NCI-H187 treated with DMSO at 0.1 percent for 48 hours (cell line): Measurements from ENCODE around the gene TPT1.

Source experiments
- DNase-seq: peaks from one replicate; lab custom pipeline; 2025; lab: John Stamatoyannopoulos, UW

The TPT1 gene

DNA sequence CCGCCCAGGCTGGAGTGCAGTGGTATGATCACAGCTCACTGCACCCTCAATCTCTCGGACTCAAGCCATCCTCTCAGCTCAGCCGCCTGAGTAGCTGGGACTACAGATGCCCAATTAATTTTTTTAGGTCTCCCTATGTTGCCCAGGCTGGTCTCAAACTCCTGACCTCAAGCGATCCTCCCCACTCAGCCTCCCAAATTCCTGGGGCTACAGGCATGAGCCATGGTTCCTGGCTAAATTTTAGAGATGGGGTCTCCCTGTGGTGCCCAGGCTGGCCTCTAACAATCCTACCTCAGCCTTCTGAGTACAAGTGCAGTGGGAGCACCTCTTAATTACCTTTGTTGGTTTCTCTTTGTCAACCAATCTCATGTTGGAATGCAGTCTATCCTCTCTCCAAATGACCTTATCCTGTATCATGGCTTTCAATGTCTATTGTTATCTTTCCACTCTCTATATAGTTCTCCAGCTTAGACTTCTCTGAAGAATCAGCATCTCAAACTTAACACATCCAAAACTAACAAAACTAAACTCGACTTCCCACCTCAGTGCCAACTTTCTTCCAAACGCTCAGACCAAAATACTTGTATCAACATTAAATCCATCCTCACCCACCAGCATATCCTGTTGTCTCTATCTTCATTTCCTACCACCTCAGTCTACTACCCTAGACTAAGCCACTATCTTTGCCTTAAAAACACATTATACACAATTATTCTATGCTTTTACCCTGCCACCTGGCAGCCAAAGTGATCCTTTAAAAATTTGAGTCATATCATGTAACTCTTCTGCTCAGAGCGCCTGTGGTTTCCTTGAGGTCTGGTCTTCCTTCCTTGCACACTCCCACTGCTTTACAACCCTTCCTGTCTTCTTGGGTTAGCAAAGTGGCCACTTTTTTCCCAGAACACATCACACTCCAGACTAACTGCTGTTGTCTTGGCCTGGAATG lies 6.7 kb downstream of the TPT1 start:
- no peak for DNase-seq

DNA sequence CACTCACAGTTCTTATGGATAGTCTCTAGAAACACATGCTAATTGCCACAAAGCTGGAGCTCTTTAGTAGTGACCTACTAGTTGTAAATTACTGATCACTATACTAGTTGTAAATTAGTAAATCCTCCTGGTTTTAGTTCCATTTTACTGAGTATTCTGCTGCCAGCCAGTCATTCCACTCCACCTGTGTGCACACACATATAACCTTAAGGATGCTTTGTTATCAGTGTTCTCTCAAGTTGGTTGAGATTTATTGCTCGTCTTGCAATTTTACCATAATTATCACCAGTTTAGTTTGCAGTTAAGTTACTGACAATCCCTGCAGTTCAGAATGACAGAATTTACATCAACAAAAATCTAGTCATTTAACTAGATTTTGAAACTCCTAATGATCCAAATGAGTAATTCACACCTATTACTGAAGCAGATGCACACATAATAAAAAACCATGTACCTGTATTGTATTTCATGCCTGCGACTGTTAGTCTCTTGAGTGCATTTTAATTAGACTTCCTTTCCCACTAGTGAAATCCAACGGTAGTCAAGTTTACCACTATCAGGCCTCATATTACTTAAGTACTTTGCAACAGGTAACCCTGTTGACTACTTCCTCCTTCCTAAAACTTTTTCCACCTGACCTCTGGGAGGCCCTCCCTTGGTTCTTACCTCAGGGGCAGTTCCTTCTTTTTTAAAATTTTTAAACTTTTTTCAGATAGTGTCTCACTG lies 7.6 kb downstream of the TPT1 start:
- no peak for DNase-seq

DNA sequence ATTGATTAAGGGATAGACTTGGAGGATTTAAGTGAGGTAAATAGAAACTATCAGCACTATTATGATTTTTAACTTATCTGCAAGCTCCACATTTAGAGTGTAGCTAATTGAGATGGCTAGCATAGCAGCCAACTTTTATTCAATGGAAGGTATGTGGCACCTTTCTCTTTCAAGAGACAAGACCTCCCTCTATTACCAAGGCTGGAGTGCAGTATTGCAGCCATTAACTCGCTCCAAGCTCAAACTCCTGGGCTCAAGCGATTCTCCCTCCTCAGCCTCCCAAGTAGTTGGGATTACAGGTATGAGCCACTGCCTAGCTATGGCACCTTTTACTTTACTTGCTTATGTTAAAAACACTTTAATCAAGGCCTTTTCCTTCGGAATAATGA lies 8.2 kb downstream of the TPT1 start:
- no peak for DNase-seq

DNA sequence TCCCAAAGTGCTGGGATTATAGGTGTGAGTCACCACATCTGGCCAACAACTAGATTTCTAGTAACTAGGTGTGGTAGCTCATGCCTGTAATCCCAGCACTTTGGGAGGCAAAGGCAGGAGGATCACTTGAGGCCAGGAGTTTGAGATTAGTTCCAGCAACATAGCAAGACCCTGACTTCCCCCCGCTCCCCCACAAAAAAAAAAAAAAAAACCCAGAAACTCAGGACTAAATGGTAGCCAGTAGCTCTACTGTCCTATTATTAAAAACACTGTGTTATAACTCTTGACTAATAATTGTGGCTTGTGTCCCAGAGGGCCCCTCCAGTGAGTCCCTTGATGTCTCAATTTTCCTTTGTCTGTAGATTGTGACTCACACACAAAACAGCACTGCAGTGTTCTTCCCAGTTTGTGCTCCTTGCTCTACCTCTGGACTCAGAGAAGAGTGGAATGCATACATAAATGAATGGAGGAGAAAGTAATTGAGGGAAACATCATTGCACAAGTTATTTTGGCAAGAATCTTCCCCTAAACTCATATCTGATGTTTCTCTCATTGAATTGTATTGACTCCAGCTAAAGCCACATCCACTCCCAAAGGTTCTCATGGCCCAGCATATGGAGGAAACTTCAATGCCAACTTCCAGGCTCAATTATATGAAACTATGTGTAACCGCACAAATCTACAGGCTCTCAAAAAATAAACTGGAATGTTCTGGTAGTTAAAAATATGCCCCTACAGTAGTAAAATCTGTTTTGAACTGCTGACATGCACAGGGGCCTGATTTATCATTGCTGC lies 8.8 kb downstream of the TPT1 start:
- DNase-seq: no peak

GRCh38 chr13:45331692-45332035 lies 9.3 kb downstream of the TPT1 start:
- no peak for DNase-seq

DNA sequence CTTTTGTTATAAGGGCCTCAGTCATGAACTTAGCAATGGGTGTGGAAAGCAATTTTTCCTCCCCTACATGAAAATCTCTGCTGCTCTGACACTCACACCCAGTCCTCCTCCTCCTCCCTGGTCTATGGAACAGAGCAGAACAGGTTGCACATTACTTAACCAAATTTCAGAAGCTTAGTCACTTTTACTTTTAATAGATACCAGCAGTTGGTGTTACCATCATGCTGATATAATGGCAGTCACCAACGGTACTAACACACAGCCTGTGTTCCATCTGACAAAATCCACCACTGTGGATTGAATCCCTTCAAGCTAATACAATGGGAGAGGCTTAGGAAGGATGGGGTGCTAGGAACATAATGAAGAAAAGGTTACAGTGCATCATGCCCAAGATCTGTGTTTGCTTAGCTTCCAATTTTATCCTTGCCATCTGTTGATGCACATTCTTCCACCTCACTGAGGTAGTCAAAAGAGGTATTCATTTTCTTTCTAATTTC lies 9.8 kb downstream of the TPT1 start:
- DNase-seq: no peak

GRCh38 chr13:45328661-45329111 lies 12.3 kb downstream of the TPT1 start:
- no peak for DNase-seq

DNA sequence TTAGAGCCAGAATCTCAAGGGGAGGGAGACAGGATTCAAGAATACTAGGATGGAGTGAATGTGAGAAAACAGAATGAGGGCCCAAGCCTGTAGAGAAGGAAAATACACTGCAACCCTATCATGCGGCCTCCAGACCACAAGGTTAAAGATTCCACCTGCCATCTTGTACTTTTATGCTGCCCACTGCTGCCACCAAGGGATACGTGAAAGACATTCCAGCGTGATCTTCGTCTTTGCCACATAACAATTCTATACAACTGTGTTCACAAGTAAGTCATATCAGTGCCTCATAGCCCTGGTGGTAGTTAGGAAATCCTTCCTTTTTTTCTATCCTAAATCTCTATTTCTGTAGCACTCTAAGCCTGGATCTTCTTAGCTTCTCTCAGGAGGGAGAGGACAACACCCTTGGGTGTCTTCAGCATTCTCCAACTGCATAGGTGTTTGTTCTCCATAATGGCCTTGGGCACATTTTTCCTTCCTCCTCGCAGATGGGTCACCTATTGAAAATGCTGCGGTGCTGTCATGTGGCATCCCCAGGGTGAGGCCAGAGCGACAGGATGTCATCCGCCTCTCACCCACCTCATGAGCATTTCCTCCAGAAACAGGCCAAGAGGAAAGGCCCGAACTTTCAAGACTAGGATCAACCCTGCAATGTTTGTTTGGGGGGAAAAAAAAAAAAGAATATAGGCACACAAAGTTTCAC lies 13.6 kb downstream of the TPT1 start:
- no peak for DNase-seq

DNA sequence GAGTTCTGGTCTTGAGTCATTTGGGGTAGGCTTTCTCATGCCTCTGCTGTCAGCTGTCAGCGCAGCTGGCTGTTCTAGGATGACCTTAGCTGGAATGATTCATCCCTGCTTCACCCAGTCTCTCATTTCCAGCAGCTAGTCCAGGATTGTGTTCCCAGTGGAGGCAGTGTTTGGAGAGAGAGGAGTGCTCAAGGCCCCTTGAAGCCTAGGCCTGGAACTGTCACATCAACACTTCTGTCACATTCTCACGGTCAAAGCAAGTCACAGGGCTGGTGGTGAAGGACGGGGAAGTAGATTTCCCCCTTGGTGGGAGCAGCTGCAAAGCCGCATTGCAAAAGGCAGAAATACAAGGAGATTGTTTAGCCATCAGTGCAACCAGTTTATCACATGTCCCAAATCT lies 15.2 kb downstream of the TPT1 start:
- DNase-seq: no peak

DNA sequence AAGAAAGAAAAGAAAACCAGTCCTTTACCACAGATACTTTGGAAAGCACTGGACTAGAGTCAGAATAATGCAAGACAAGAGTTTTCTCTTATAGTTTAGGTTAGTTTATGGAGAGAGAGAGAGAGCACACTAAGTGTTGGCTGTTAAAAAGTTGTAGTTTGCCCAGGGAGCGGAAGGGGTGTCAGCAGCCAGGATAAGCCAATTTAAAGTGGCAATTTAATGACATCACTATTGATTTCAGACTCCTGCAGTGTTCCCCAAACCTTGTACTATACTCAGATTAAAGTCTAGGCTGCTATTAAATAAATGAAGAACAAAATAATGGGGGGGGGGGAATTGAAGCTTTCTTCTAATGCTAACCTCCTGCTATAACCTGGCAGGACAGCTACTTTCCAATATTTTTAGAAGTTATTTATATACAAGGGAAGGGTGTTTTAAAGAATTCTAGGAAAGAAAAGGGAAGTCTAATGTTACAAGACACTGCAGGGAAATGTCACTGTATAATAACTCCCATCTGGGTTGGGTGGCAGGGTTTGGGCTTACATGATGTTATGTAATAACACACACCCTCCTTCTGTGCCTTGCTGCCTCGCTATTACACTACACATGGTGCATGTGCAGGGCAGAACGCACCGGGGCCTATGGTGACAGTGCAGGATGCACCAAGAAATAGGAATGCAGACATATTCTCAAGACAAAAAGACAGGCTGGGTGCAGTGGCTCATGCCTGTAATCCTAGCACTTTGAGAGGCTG lies 19.9 kb downstream of the TPT1 start:
- no peak for DNase-seq

GRCh38 chr13:45316996-45317395 lies 24.0 kb downstream of the TPT1 start:
- no peak for DNase-seq

DNA sequence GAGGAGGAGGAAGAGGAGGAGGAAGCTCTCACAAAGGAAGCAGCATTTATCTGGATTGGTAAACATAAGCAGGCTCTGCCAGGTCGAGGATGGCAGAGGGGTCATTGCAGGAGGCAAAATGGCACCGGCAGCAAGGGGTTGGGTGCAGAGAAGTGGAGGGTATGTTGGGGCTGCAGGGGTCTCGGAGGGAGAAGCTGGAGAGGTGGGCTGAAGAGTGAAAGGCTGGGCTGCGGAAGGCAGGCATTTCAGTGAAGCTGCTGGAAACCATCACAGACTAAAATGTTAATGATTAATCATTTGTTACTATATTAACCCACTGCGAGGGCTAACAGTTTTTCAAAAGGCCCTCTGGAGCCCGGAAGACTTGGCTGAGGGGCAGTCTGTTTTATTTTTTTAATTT lies 24.6 kb downstream of the TPT1 start:
- no peak for DNase-seq

DNA sequence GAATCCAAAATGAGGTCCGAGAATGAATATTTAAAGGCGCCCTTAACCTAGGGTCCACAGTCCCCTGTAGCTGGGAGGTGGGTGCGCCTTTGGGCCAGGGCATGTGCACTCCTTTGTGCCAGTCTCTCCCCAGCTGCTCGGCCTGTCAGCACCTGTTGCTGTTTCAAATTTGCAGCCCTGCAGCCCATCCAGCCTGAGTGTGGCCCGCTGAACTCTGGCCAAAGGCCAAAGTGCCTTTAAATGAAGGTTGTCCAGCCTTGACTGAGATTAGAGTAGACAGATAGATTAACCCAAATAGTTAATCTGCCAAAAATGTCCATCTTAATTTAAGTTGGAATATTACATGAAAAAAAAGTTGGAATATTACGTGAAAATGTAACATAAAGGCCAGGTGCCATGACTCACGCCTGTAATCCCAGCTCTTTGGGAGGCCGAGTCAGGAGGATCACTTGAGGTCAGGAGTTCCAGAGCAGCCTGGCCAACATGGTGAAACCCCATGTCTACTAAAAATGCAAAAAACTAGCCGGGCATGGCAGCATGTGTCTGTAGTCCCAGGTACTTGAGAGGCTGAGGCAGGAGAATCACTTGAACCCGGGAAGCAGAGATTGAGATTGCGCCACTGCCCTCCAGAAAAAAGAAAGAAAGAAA lies 25.3 kb downstream of the TPT1 start:
- no peak for DNase-seq

DNA sequence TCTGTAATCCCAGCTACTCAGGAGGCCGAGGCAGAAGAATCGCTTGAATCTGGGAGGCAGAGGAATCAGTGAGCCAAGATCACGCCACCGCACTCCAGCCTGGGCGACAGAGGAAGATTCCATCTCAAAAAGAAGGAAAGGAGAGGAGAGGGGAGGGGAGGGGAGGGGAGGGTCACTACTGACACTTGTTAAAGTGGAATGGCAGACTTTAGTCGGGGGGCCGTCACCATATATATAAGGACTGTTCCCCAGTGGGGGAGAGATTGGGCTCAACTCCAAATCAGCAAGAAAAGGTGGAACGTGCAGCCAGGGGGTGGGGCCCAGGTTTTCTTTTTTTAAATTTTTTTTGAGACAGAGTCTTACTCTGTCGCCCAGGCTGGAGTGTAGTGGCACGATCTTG lies 26.2 kb downstream of the TPT1 start:
- no peak for DNase-seq

DNA sequence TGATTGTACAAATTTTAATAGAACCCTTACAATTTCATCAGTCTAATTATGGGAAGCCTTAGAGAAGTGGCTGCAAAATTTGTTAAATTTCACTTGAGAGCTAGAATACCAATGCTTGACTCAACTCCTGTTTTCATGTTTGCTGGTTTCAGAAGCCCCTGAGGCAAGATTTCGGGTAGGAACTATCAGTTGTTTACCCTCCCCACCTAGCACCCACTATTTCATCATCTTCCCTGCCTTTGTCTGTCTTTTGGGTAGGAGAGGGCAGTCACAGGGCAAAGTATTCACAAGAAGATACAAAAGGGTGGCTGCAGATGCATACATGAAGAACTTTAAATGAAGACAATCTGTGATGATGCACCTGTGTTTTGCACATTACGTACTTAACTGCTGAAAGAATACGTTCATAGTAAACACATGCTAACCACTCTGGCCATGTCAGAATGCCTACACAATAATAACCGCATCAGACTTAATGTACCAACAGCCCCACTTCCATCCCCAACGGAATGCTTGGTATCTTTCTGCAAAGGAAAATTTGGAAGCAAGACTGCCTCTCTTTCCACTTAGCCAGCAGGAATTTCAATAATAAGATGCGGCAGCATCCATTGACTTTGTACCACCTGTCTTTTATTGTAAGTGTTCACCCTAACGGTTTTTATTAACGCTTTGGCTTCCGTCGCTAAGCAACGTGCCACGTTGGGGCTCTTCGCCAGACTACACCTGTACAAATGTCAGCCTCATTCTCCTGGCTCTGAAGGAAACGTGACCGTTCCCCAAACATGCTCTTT lies 30.4 kb downstream of the TPT1 start:
- DNase-seq: no peak

DNA sequence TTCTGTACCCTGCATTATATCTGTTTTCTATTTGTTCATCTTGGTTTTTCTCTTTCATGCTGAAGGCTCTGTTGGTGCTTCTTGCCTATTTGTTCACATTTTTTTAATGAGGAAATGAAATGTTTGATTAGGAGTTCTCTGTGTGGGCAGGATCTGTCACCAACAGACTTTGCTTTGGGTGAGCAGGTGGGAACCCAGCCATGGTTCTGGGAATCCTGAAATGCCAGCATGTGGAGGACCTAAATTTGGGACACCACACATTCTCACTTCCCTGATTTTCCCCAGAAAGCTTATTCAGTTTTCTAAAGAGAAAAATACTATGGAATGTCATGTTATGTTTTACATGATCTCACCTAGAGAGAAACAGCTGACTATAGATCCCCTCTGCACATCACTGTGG lies 34.0 kb downstream of the TPT1 start:
- no peak for DNase-seq

DNA sequence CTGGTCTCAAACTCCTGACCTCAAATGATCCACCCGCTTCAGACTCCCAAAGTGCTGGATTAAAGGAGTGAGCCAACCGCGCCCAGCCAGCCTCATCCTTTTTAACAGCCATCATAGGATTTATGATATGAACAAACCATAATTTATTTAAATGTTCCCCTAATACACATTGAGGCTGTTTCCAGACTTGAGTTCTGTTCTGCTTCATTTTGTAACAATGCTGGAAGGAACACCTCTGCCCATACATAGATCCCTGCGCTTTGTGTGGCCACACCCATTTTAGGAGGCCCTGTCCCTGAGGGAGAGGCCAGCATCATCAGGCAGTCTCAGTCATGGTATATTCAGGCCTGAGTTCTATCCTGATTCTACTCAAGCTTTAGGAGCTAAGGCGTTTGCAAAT lies 35.9 kb downstream of the TPT1 start:
- no peak for DNase-seq

DNA sequence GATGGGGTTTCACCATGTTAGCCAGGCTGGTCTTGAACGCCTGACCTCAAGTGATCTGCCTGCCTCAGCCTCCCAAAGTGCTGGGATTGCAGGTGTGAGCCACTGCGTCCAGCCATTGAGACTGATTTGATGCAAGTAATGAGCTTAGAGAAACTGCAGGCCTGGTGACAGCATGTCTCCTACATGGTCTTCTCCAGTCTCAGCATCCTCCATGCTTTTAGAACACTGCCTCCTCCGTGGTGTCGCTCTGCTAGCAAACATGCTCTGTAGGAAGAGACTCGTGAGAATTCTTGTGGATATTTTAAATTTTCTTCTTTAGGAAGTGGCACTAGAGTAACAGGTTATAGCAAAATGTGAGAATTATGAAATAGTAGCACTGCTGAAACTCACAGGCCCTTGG lies 37.1 kb downstream of the TPT1 start:
- no peak for DNase-seq

- DNase-seq: no peak
These were observed 38.0 kb downstream of the TPT1 start for GRCh38 chr13:45303026-45303425.

DNA sequence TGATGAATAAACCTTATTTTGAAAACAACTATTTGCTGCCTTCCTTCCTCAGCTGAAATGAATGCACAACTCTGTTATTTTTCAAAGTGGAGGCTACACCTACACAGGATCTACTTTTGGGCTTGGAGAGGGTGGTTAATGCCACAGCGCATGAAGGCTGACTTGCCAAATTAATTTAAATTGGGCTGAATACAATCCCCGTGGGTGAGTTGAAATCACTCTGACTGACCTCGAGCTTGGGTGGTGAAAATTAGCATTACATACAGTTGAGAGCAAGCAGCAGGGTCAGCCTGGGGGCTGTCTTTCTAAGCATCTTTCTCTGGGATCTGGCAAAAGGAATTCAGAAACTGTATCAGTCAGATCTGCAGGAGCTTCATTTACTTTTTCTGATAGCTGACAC lies 38.5 kb downstream of the TPT1 start:
- no peak for DNase-seq
